ENCODE measurements around the gene PIK3IP1.
"Not testable (repeated sequence)": the region's sequence is repeated elsewhere in the genome, so short reads cannot be mapped to it uniquely, and the experiment has no call there.

Gene PIK3IP1

DNA sequence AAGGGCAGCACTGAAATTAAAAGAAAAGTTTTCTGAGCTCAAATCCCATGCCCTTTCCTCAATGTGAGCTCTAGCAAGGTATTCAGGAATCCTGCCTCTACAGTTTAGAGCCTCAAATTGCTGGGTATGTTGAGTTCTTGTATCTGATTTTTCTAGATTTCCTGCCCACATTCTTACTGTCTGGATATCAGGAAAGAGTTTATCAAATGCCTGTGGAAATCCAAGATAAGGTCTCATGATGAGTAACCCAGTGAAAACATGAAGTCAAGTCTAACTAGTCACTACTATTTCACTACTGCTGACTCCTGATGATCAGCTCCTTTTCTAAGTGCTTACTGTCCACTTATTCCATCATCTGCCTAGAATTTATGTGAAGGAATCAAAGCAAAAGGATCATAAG lies 50.4 kb downstream of the PIK3IP1 start:
- ATAC-seq: peak; percentile 40
- TF ChIP-seq ISL1 (CRISPR knock-in tag; IDR thresholded peaks at IDR 0.05) (peak; percentile 65), TCF4 (CRISPR knock-in tag; IDR thresholded peaks at IDR 0.05; ENCODE audit: borderline replicate concordance) (no peak), ARNTL (CRISPR knock-in tag; IDR thresholded peaks at IDR 0.05; ENCODE audit: borderline replicate concordance, low read depth) (no peak), ZFP3 (CRISPR knock-in tag; IDR thresholded peaks at IDR 0.05) (no peak; the same call in 1 of the 2 replicates), ESRRG (CRISPR knock-in tag; IDR thresholded peaks at IDR 0.05) (no peak)
- TF ChIP-seq, protein P1, sequence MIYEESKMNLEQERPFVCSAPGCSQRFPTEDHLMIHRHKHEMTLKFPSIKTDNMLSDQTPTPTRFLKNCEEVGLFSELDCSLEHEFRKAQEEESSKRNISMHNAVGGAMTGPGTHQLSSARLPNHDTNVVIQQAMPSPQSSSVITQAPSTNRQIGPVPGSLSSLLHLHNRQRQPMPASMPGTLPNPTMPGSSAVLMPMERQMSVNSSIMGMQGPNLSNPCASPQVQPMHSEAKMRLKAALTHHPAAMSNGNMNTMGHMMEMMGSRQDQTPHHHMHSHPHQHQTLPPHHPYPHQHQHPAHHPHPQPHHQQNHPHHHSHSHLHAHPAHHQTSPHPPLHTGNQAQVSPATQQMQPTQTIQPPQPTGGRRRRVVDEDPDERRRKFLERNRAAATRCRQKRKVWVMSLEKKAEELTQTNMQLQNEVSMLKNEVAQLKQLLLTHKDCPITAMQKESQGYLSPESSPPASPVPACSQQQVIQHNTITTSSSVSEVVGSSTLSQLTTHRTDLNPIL (CRISPR knock-in tag; IDR thresholded peaks at IDR 0.05; ENCODE audit: low read depth): 0 out of 2 replicates have a peak, but pooled peaks have one; percentile 13

DNA sequence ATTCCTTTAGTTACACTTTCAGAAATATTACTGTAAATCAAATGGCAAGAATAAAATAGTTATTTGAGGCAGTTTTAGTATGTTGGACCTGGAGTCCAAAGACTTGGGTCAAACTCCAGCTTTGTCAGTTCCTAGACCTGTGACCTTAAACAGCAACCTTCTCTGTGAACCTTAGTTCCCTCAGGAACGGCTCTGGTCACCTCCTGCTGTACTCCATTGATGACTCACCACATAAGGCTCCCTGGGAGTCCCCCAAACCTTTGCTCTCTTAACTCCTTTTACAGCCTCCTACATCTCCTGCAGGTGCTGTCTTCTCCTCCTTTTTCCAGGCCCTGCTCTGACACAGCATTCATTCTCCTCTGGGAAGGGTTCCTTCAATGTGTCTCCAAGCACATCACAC lies 51.1 kb downstream of the PIK3IP1 start:
- TF ChIP-seq ZNF70 (CRISPR knock-in tag; IDR thresholded peaks at IDR 0.05) (no peak), GLIS3 (CRISPR knock-in tag; IDR thresholded peaks at IDR 0.05) (no peak)
- no peak for ATAC-seq

DNA sequence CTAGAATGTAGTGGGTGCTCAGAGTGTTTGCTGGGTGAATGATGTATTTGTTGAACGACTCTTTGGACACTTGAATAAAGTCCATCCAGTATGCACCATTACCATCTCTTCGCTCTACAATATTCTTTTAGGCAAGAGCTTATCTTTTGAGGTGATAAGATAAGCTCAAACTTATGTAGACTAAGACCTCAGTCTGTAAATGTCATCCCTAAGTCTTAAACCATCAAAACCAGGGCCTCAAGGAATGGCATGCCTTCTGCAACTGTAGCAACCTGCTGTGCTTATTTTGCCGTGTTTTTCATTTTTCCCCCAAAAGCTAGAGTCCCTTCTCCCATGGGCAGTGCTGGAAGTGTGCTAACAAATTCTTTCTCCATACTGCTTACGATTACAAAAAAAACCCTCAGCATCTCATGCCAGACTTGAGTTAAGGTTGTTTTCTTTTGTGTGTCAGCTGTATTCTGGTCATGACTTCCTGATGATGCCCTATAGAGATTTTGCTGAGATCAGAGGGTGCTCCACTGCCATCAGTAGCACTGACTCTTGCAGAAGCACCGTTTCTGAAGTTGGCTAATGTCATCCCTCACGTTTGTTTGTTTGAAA lies 52.4 kb downstream of the PIK3IP1 start:
- no peak for ATAC-seq
- no peak for TF ChIP-seq ZFP3 (CRISPR knock-in tag; IDR thresholded peaks at IDR 0.05)
- TF ChIP-seq ESRRG (CRISPR knock-in tag; IDR thresholded peaks at IDR 0.05): no peak
- no peak for TF ChIP-seq RARB (CRISPR knock-in tag; IDR thresholded peaks at IDR 0.05)
- TF ChIP-seq TCF4 (CRISPR knock-in tag; IDR thresholded peaks at IDR 0.05; ENCODE audit: borderline replicate concordance): no peak
- no peak for TF ChIP-seq ISL1 (CRISPR knock-in tag; IDR thresholded peaks at IDR 0.05)
- no peak for TF ChIP-seq PPARA (CRISPR knock-in tag; IDR thresholded peaks at IDR 0.05; ENCODE audit: borderline replicate concordance)
- TF ChIP-seq GLIS3 (CRISPR knock-in tag; IDR thresholded peaks at IDR 0.05): no peak
- no peak for TF ChIP-seq SNAI2 (CRISPR knock-in tag; IDR thresholded peaks at IDR 0.05)
- TF ChIP-seq OSR1 (CRISPR knock-in tag; IDR thresholded peaks at IDR 0.05): no peak
- no peak for TF ChIP-seq ARNTL (CRISPR knock-in tag; IDR thresholded peaks at IDR 0.05; ENCODE audit: borderline replicate concordance, low read depth)
- TF ChIP-seq, protein P2, sequence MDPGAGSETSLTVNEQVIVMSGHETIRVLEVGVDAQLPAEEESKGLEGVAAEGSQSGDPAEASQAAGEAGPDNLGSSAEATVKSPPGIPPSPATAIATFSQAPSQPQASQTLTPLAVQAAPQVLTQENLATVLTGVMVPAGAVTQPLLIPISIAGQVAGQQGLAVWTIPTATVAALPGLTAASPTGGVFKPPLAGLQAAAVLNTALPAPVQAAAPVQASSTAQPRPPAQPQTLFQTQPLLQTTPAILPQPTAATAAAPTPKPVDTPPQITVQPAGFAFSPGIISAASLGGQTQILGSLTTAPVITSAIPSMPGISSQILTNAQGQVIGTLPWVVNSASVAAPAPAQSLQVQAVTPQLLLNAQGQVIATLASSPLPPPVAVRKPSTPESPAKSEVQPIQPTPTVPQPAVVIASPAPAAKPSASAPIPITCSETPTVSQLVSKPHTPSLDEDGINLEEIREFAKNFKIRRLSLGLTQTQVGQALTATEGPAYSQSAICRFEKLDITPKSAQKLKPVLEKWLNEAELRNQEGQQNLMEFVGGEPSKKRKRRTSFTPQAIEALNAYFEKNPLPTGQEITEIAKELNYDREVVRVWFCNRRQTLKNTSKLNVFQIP (CRISPR knock-in tag; IDR thresholded peaks at IDR 0.05; ENCODE audit: borderline replicate concordance, low read depth): no peak
- TF ChIP-seq ZNF565 (CRISPR knock-in tag; conservative IDR thresholded peaks at IDR 0.05; ENCODE audit: low read depth): no peak
- TF ChIP-seq ZNF70 (CRISPR knock-in tag; IDR thresholded peaks at IDR 0.05): no peak

DNA sequence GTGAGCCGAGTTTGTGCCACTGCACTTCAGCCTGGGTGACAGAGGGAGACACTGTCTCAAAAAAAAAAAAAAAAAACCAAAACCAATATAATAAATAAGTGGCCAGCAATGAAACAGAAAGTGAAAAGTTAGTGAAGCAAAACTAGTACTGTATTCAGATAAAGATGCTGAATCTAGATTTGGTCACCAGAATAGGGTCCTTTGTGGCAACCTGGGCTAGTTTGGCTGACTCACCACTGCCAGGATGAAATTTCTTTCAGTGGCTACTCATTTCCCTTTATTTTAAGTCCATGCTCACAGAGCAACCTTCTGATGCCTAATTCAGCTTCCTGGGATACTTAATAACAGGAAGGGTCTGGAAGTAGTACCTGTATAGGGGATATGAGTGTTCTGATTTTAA lies 54.2 kb downstream of the PIK3IP1 start:
- ATAC-seq: no peak
- TF ChIP-seq SNAI2 (CRISPR knock-in tag; IDR thresholded peaks at IDR 0.05): no peak
- TF ChIP-seq, protein P2 (CRISPR knock-in tag; IDR thresholded peaks at IDR 0.05; ENCODE audit: borderline replicate concordance, low read depth): no peak
- TF ChIP-seq BACH2 (CRISPR knock-in tag; IDR thresholded peaks at IDR 0.05; ENCODE audit: borderline replicate concordance): no peak
- TF ChIP-seq TOX (CRISPR knock-in tag; IDR thresholded peaks at IDR 0.05; ENCODE audit: borderline replicate concordance): no peak

DNA sequence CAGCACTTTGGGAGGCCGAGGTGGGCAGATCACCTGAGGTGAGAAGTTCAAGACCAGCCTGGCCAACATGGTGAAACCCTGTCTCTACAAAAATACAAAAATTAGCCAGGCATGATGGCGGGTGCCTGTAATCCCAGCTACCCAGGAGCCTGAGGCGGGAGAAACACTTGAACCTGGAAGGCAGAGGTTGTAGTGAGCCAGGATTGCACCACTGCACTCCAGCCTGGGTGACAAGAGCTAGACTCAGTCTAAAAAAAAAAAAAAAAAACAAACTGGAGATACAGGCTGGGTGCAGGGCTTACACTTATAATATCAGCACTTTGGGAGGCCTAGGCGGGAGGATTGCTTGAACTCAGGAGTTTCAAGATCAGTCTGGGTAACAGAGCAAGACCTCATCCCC lies 56.2 kb downstream of the PIK3IP1 start:
- ATAC-seq: not testable (repeated sequence)

DNA sequence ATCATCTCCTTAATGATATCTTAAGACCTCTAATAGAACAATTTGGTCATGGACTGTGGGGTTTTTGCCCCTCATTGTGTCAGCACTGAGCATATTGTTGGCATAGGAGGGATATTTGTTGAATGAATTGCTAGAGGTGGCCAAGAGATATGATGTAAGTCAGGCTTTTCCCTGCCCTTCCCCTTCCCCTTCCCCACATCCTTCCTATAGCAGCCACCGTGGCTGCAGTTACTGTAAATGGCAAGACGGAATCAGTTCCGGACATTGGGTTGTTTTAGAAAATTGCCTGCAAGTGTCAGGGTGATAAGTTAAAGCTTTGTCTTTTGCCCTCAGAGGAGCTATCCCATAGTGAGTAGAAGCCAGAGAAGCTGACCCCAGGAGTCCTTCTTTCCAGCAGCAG lies 57.2 kb downstream of the PIK3IP1 start:
- ATAC-seq: no peak
- no peak for TF ChIP-seq OSR1 (CRISPR knock-in tag; IDR thresholded peaks at IDR 0.05)
- no peak for TF ChIP-seq ESRRG (CRISPR knock-in tag; IDR thresholded peaks at IDR 0.05)
- TF ChIP-seq BACH2 (CRISPR knock-in tag; IDR thresholded peaks at IDR 0.05; ENCODE audit: borderline replicate concordance): no peak
- no peak for TF ChIP-seq ZFP30 (CRISPR knock-in tag; IDR thresholded peaks at IDR 0.05)

DNA sequence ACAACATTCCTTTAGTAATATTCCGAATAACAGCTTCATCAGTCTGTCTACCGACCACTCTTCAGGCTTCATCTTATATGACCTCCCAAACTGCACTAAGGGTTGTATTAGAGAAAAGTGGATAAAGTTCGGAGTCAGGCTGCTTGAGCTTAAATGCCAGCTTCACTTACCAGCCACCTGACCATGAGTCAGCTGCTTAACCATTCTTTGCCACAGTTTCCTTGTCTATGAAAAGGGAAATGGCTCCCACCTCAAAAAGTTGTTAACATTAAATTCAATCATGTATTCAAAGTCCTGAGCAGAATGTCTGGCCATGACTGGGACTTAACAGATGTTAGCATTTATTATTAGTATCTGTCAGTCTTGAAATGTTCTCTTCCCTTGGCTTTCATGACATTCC lies 59.3 kb downstream of the PIK3IP1 start:
- ATAC-seq: no peak
- no peak for TF ChIP-seq ISL1 (CRISPR knock-in tag; IDR thresholded peaks at IDR 0.05)
- no peak for TF ChIP-seq ZNF70 (CRISPR knock-in tag; IDR thresholded peaks at IDR 0.05)
- no peak for TF ChIP-seq SNAI2 (CRISPR knock-in tag; IDR thresholded peaks at IDR 0.05)
- no peak for TF ChIP-seq ARNTL (CRISPR knock-in tag; IDR thresholded peaks at IDR 0.05; ENCODE audit: borderline replicate concordance, low read depth)
- no peak for TF ChIP-seq ZFP30 (CRISPR knock-in tag; IDR thresholded peaks at IDR 0.05)
- TF ChIP-seq, protein P3, sequence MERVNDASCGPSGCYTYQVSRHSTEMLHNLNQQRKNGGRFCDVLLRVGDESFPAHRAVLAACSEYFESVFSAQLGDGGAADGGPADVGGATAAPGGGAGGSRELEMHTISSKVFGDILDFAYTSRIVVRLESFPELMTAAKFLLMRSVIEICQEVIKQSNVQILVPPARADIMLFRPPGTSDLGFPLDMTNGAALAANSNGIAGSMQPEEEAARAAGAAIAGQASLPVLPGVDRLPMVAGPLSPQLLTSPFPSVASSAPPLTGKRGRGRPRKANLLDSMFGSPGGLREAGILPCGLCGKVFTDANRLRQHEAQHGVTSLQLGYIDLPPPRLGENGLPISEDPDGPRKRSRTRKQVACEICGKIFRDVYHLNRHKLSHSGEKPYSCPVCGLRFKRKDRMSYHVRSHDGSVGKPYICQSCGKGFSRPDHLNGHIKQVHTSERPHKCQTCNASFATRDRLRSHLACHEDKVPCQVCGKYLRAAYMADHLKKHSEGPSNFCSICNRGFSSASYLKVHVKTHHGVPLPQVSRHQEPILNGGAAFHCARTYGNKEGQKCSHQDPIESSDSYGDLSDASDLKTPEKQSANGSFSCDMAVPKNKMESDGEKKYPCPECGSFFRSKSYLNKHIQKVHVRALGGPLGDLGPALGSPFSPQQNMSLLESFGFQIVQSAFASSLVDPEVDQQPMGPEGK (CRISPR knock-in tag; IDR thresholded peaks at IDR 0.05; ENCODE audit: borderline replicate concordance): no peak
- TF ChIP-seq OSR1 (CRISPR knock-in tag; IDR thresholded peaks at IDR 0.05): no peak
- TF ChIP-seq, protein P1 (CRISPR knock-in tag; IDR thresholded peaks at IDR 0.05; ENCODE audit: low read depth): no peak
- TF ChIP-seq ESRRG (CRISPR knock-in tag; IDR thresholded peaks at IDR 0.05): no peak
- no peak for TF ChIP-seq RARB (CRISPR knock-in tag; IDR thresholded peaks at IDR 0.05)

Measured in SK-N-SH treated with all-trans-retinoic acid at 6 μM for 48 hours (cell line).